ENCODE measurements around the gene TIMM23.
"Not testable (repeated sequence)": the region's sequence is repeated elsewhere in the genome, so short reads cannot be mapped to it uniquely, and the experiment has no call there.

The TIMM23 gene

DNA sequence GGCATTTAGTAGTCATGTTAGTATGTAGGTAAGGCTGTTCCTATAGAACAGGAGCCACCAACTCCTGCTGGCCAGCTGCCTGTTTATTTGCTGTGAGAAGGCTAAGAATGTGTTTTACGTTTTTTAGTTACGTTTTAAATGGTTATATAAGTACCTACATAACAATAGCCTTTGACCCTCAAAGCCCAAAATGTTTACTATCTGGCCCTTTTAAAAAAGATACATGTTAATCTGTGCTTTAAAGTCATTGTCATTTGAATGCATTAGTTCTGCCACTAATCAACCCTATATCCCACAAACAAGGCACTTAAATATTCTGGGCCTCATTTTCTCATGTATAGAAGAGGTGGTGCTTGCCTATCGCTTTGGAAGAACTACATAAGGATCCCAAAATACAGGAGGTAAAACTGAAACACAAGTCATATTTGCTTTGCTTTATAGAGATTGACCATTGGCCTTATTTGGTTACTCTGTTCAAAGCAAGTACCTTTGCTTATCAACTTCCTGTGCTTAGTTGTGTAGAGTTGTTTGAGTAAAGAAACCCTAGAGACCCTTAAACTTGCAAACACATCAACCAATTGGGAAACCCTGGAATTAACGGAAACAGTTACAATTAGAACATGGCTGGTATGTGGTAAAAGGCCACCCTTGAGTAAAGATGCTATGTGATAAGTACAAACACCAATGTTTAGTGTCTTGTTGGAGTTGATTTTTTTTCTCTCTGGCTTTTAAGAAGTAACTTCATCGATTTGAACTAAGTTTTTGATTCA lies 25.9 kb downstream of the TIMM23 start:
- DNase-seq (ENCODE audit: low spot score) = no peak

DNA sequence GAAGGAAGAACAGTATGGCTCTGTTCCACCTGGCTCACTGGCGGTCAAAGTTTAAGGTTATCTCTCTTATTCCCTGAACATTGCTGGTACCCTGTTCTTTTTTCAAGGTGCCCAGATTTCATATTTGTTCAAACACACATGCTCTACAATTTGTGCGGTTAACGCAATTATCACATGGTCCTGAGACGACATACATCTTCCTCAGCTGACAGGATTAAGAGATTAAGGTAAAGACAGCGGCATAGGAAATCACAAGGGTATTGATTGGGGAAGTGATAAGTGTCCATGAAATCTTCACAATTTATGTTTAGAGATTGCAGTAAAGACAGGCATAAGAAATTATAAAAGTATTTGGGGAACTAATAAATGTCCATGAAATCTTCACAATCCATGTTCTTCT lies 27.7 kb downstream of the TIMM23 start:
- not testable (repeated sequence) for DNase-seq (ENCODE audit: low spot score)

DNA sequence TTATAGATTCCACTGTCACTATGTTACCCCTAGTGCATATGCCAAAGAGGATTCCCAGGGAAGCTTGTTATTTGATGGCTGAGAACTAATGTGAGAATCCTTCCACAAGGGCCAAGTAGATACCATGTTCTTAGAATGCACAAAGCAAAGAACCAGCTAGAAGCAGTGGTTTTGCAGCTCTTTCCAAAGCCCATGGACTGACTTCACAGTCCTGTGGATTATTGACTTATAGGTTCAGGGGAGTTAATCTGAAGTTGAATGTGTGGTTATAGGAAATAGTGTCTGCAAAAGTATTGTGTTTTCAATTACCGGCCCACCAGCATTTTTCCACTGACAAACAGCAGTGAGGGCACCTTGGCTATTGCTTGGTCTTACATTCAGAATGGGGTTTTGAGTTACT lies 28.2 kb downstream of the TIMM23 start:
- DNase-seq (ENCODE audit: low spot score) = no peak

DNA sequence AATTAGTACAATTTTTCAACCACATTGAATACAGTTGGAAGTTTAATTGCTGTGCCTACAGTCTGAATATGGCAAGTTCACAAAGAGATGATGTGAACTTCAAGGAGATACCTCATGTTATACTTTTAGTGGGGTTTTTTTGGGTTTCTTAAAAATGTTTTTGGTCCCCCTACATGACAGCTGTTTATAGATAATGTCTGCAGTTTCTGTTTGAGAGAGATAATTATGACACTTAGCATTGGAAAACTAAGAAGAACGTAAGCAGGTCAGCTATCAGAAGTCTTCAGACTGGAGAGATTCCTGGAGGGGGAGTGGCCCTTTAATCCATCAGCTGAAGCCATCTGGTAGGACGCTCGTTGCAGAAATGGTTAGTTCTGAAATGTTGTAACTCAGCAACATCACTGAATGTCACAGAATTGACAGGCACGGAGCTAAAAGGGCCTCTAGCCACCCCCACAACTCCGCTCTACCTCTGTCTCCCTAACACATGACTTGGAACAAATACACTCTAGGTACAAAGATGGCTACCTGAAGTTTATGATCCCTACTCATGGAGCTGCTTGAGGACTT lies 29.0 kb downstream of the TIMM23 start:
- DNase-seq (ENCODE audit: low spot score) = no peak

DNA sequence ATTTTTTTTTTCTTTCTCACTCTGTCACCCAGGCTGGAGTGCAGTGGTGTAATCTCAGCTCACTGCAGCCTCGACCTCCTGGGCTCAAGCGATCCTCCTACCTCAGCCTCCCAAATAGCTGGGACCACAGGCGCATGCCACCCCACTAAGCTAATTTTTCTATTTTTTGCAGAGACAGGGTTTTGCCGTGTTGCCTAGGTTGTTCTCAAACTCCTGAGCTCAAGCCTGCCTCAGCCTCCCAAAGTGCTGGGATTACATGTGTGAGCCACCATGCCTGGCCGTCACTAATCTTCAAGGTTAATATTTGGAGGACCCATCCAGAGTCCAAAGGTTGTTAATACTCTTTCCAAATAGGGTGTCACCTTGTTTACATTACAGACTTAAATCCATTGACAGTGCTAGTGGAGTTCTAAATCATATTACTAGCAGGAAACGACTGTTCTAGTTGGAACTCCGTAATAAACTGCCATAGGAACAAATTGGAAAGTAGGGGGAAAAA lies 29.9 kb downstream of the TIMM23 start:
- not testable (repeated sequence) for DNase-seq (ENCODE audit: low spot score)

DNA sequence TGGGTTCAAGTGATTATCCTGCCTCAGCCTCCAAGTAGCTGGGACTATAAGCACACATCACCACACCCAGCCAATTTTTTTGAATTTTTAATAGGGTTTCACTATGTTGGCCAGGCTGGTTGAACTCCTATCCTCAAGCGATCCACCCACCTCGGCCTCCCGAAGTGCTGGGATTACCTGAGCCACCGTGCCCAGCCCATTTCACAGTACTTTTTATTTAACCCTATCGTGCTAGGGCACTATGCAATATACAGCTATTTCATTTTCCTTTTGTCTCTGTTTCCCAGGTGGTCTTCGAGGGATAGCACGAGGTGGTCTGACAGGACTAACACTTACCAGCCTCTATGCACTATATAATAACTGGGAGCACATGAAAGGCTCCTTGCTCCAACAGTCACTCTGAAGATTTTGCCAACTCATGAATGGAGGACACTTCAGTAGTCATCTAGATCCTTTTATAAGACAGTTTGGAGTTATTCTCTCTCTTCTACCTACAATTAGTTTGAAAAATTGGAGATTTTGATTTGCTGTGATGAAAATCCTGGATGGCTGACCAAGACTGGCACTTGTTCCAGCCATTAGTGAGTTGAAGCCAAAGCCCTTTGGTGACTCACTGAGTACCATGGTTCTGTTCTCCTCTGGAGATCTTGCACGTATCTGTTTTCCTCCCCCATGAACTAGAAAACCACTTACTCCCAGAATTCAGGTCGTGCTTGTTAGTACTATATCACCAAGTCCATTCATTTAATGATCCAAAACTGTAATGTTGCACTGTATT lies 30.8 kb downstream of the TIMM23 start:
- peak; percentile 35 for DNase-seq (ENCODE audit: low spot score)

DNA sequence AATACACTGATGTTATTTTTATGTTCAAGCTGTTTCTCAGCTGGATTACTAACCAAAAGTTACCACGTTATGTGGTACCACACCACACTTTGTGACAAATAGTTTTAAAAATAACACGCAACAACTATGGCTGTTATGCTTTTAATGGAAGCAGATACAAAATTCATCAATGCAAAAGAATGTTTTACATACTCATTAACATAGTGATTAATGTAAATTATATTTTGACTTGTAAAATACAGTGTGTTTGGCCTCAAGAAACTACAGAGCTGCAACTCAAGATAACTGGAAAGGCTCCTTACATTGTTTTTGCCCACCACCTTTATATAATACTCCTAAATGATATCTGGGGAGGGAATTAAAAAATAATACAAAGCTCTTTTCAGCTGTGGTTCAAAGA lies 32.7 kb downstream of the TIMM23 start:
- no peak for DNase-seq (ENCODE audit: low spot score)

DNA sequence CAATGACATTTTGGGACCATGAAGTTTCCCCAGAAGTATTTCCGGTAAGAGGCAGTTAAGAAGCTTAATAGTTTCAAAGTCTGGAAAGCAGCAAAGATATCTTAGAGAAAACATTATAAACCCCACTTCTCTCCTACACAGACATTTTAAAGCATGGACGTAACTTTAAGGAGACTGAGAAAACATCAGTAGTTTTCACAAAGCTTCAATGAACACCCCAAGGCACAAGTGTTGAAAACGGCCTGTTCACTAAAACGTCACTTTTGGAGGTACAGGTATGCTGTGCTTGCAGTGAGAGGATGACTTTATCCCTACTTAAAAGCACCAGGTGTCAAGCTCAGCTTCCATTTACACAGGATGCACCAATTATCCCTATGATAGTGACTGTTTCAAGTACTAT lies 33.1 kb downstream of the TIMM23 start:
- no peak for DNase-seq (ENCODE audit: low spot score)

DNA sequence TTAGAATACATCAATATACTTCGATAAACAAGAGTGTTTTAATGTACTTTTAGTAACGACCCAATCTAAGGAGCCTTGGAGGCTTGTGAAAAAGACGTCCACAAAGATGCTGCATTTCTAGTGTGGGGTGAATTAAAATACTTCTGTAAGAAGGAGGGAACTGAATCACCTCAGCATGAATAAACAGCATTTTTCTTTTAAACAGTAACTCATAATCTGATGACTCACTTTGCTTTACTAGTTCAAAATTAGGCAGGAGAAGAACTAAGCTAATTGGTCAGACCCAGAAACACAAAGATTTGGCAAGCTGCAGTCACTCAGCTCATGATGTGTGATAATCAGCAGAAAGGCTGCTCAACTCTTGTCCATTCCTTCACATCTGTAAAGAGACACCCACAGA lies 33.9 kb downstream of the TIMM23 start:
- DNase-seq (ENCODE audit: low spot score) = peak; percentile 66

DNA sequence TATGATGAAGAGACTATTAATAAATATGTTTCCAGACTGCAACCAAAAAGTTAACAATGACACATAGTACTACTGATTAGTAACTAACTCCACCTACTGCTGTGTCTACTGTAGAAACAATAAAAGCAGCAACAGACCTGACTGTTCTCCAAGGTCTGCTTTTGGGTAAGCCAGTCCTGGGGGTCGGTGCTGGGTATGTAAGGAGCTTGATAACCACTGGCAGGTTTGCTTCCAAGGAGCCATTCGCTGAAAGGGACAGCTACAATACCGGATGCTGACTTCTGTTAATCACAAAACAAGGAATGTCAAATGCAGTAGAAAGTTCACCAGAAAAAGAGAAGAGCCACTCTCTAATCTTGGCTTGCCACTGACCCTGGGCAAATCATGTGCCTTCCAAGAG lies 40.5 kb downstream of the TIMM23 start:
- no peak for DNase-seq (ENCODE audit: low spot score)

DNA sequence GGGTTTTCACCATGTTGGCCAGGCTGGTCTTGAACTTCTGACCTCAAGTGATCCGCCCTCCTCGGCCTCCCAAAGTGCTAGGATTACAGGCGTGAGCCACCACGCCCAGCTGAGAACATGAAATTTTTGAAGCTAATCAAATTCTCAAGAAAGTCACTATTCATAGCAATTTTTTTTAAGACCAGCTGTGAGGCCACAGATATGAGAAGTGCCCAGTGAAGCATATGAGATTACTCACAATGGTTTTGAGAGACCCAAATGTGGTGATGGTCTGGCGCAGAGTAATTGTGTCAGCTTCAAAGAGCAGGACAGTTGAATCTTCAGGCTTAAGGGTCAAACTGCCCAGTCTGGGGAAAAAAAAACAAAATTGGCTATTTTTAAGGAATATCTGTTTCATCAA lies 41.9 kb downstream of the TIMM23 start:
- DNase-seq (ENCODE audit: low spot score) = no peak

DNA sequence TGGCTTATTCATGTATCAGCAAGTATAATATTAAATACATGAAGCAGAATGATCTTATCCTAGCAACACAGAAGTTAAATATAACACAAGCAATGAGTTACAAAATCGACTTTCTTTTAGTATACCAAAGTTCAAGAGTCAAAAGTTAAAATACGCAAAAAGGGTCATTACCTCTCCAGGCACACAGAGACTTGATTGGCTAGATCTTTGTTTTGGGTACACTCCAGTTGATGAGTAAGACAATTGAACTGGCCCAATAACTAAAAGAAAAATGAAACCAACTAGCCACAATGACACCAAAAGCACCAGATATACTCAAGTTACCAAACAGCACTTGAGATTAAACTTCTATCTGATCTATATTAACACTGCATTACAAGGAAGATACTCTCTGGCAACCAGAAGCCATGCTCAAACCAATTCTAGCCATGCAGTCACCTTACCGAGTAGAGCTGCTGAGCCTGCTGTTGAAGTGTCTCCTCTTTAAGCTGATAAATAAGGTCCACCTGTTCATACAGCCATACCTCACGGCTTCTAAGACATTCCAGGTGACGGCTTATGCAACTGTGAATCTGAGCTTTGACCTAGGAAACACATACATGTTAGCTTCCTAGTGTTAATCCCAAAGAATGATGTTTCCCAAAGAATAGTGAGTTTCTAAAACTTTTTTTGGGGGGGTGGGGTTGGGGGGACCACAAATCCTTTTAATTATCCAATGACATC lies 42.6 kb downstream of the TIMM23 start:
- no peak for DNase-seq (ENCODE audit: low spot score)

DNA sequence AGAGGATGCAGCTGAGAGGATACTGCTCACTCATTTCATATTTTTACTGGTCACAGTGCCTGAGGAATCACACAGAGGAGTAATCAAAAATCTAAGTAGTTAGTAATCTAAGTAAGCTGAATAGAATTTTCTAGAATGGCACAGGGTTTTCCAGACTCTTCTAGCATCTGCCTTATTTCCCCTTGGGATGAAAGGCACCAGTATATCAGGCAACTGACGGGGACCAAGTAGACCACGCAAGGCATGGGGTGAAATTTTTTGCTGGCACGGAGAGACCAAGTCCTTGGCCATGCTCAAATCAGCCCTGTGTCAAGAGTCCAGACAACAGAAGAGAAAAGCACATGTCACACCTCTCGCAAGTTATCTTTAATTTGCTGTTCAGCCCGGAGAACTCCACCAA lies 43.9 kb downstream of the TIMM23 start:
- DNase-seq (ENCODE audit: low spot score) = no peak

DNA sequence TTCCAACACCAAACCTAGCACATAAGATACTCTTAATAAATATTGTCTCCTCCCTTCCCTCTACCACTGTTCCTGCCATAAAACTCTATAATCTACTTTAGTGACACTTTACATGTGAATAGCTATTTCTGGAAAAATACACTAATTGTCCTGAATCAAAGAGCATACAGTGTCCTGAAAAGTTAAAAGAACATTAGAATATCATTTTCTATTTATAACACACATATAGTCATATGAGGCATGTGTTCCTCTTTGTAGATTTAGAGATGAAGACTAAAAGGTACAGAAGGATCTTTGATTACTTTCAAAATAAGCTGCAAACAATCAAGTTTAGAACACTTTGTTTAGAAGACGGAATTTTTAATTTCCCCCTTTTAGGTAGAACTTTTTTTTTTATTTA lies 44.5 kb downstream of the TIMM23 start:
- no peak for DNase-seq (ENCODE audit: low spot score)

DNA sequence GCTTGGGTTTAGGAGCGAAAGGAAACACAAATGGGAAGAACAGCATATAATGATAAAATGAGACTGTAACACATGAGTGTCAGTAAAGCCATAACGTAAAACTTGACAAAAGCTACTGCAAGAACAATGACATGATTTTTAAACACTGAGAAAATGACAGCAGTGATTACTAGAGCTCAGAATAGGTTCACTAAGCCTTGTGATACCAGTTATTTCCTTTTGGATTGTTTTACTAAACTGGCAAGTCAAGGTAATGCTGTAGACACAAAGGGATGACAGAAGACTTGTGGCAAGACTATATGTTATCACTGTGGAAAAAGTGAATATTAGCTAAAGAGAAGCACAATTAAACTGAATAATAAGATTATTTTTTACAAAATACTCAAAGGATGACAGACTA lies 45.4 kb downstream of the TIMM23 start:
- DNase-seq (ENCODE audit: low spot score) = no peak

DNA sequence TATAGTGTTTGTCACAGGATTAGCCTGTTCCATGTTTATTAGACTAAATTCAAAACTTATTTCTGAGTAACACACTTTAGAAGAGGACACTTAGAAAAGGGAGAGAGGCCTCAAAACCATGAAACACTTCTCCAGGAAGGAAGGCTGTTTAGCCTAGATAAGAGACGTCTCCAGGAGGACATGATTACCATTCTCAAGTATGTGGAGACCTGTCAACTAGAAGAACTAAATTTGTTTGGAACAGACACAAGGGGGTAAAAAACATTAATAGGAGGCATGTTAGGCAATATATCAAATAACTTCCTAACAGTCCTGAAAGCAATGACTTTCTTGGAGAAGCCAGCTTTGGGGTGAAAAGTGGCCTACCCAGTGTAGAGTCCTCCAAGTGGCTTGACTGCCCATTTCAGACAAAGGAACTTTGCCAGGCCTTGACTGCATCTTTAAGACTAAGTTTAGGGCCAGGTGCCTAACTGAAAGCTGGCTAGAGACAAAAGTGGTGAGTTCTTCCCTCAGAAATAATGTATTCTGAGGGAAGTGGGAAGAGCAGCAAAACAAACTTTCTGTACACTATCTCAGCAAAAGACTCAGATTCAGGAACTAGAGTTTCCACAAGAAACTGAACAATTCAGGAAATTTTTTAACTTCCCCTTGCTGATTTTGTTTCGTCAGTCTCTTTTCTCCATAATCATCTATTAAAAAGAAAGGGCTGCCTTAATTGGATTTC lies 46.3 kb downstream of the TIMM23 start:
- no peak for DNase-seq (ENCODE audit: low spot score)

DNA sequence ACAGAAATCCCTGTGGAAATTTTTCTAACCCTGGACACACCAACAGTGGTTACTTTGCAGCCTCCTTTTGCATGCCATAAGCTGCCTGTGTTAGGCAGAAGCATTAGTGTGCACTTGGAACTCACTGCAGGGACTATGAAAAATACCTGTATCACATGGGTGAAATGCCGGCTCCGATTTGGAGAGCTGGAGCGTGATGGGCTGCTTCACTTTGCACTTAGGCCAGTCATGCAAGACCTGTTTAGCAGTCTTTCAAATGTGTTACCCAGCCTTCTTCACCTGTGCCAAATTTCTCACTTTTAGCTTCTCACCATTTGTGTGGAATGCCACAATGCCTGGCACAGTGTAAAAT lies 46.9 kb downstream of the TIMM23 start:
- DNase-seq (ENCODE audit: low spot score) = no peak

DNA sequence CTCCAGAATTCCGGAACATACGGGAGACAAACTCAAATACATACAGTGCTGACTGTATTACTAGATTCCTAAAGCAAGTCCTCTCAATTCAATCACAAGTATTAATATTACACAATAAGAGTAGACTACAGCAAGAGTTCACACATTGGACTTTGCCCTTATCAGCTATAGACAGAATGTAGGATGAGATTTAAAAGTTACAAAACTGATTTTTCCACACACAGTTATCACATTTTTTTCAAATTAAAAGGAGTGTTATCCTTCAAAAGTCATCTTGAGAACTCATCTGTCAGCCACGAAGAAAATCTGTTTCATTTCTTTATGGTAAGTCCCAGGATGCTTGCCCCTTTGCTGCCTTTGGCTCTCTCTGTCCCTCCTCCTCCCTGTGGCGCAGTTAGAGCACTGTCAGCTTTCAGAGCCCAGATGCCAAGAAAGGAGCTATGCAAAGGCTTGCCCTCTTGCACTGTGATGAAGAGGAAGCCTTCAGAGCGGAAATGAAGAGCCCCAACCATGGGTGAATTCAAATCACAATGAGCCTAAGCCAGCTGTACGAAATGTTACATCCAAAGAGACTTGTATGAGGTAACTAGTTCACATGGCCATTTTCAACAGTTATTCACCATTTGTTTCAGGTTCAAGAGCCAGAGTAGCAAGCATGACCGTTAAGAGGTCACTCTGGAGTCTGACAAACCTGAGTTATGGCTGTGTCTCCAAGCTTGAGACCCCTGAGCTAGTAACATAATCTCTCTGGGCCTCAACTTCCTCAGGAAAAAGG lies 47.5 kb downstream of the TIMM23 start:
- DNase-seq (ENCODE audit: low spot score) = no peak

DNA sequence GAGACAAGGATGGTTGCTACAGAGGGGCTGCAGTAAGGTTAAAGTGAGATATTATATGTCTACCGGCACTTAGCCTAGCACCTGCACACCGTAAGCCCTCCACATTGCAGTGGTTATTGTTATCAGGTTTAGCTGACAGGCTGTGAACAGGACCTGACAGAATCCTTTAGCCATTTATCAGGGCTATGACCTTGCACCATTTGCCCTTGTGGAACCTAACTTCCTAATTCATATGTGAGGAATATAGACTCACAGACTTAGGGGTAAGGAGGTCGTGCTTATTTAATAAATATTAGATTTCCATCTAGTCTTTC lies 48.0 kb downstream of the TIMM23 start:
- DNase-seq (ENCODE audit: low spot score) = no peak

DNA sequence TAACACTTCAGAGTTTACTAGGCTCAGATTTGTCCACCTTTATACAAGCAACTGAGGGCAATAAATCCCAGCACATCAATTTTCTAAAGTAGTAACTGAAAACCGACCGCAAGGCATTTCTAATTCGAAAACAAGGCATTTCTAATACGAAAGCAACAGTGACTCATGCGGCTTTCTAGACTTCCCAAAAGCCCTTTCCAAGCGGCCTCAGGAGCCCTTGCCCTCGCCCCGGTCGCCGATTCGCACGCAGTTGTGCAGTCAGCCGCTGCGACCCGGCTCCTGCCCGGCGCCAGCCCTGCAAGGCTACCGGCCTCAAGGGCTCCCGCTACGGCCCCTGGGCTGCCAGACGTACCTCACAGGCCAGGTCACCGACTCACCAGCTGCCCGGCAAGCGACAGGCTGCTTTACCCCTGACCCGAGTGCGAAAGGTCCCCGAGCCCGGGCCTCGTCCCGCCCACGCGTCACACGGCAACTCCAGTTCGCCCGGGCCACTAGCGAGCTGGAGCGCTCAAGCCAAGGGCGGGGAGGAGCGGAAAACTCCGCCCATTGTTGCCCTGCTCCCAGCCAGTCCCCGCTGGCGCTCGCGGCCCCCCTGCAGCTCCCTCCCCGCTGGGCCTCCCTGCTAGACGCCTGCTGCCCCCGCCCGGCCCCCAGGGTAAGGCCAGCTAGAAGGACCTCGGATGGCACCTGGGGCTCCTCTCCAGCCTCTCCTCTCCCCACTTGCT lies 50.9 kb downstream of the TIMM23 start:
- DNase-seq (ENCODE audit: low spot score) = peak; percentile 90

DNA sequence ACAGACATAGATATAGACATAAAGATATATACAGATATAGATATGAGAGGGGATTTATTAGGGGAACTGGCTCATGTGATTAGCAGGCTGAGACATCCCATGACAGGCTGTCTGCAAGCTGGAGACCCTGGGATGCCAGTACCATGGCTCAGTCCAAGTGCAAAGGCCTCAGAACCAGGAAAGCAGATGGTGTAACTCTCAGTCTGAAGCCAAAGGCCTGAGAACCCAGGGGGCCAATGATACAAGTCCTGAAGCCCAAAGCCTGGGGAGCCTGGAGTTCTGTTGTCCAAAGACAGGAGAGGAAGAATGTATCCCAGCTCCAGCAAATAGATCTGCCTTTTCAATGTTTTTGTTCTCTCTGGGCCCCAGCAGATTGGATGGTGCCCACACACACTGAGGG lies 52.7 kb downstream of the TIMM23 start:
- no peak for DNase-seq (ENCODE audit: low spot score)
